IMR-90 (cell line): ENCODE data around the gene NR6A1. TPM values are rescaled to one million over a fixed set of nuclear protein-coding genes. Genes with fewer than 3 reads are reported as not detected.

Experiments used
- ATAC-seq: fragments of 200-7000 bp; cut with Tn5 transposase; 2 replicates; pipeline ENCODE4 v1.9.1; 2020; ENCODE audit warnings: low read depth, mild to moderate bottlenecking, moderate library complexity
- BruUV-seq: library from RNA; stranded (reverse); fragments of 400-500 nt; replicated peaks from 2 replicates; lab custom pipeline; 2021; lab: Mats Ljungman, UMichigan
- CTCF ChIA-PET: fragments of 300-600 bp; formaldehyde crosslinking; extraction: SDS; loops from one replicate; lab custom pipeline; 2021; ENCODE audit warnings: antibody characterized with exemption; lab: Yijun Ruan, JAX
- POLR2A ChIA-PET: fragments of 300-600 bp; sonication (Branson Sonifier 250); formaldehyde crosslinking; loops from one replicate; lab custom pipeline; 2022; ENCODE audit warnings: antibody characterized with exemption; ENCODE audit not compliant: unreplicated experiment; lab: Charles Lee
- DNase-seq: peaks from one replicate; pipeline ENCODE4 v3.0.0; 2013
- H2AFZ ChIP-seq: replicated peaks from 2 replicates; pipeline ENCODE3; 2013; ENCODE audit warnings: low read length, mild to moderate bottlenecking; ENCODE audit not compliant: poor library complexity
- H2AK5ac ChIP-seq: 2 replicates; pipeline ENCODE4 v1.6.1; 2013; ENCODE audit warnings: low read depth, low read length, inconsistent platforms
- H2AK9ac ChIP-seq: replicated peaks from 2 replicates; pipeline ENCODE3; 2013; ENCODE audit warnings: mild to moderate bottlenecking, low read depth, low read length, moderate library complexity; ENCODE audit not compliant: poor library complexity
- H2BK120ac ChIP-seq: 2 replicates; pipeline ENCODE4 v1.6.1; 2013; ENCODE audit warnings: low read depth, low read length, inconsistent platforms
- H2BK15ac ChIP-seq: 3 replicates; pipeline ENCODE4 v1.6.1; 2013; ENCODE audit warnings: low read depth, low read length, inconsistent platforms
- H2BK20ac ChIP-seq: 2 replicates; pipeline ENCODE4 v1.6.1; 2013; ENCODE audit warnings: low read depth, mild to moderate bottlenecking, inconsistent platforms, low read length, moderate library complexity
- H2BK5ac ChIP-seq: 2 replicates; pipeline ENCODE4 v1.6.1; 2013; ENCODE audit warnings: mild to moderate bottlenecking, low read depth, low read length, inconsistent platforms; ENCODE audit not compliant: poor library complexity, severe bottlenecking
- H3K14ac ChIP-seq: replicated peaks from 2 replicates; pipeline ENCODE4 v1.6.1; 2013; ENCODE audit warnings: low read depth, low read length, inconsistent platforms
- H3K18ac ChIP-seq: 2 replicates; pipeline ENCODE4 v1.6.1; 2013; ENCODE audit warnings: low read depth, low read length, control low read depth
- H3K23ac ChIP-seq: 2 replicates; pipeline ENCODE4 v1.6.1; 2013; ENCODE audit warnings: low read depth, low read length, inconsistent platforms
- H3K27ac ChIP-seq: 2 replicates; pipeline ENCODE4 v1.5.1; 2013; ENCODE audit warnings: mild to moderate bottlenecking, control low read depth, low read length; ENCODE audit not compliant: insufficient read depth
- H3K27me3 ChIP-seq: 2 replicates; pipeline ENCODE4 v1.6.1; 2013; ENCODE audit warnings: low read length; ENCODE audit not compliant: control insufficient read depth, insufficient read depth
- H3K36me3 ChIP-seq: 2 replicates; pipeline ENCODE4 v1.6.1; 2013; ENCODE audit warnings: low read length, mixed read lengths; ENCODE audit not compliant: control insufficient read depth, insufficient read depth
- H3K4ac ChIP-seq: 2 replicates; pipeline ENCODE4 v1.6.1; 2013; ENCODE audit warnings: low read depth, low read length, inconsistent platforms
- H3K4me1 ChIP-seq: 2 replicates; pipeline ENCODE4 v1.6.1; 2013; ENCODE audit warnings: low read length, mixed read lengths; ENCODE audit not compliant: control insufficient read depth, insufficient read depth
- H3K4me2 ChIP-seq: 2 replicates; pipeline ENCODE4 v1.6.1; 2013; ENCODE audit warnings: low read depth, mild to moderate bottlenecking, control low read depth, low read length, moderate library complexity
- H3K4me3 ChIP-seq: 2 replicates; pipeline ENCODE4 v1.5.1; 2013; ENCODE audit warnings: low read depth, mild to moderate bottlenecking, control low read depth, low read length, moderate library complexity; ENCODE audit not compliant: insufficient read depth
- H3K56ac ChIP-seq: 2 replicates; pipeline ENCODE4 v1.6.1; 2013; ENCODE audit warnings: low read length, inconsistent platforms; ENCODE audit not compliant: insufficient read depth; ENCODE audit errors: extremely low read depth
- H3K79me1 ChIP-seq, 2 experiments: 2 replicates each; pipeline ENCODE4 v1.6.1; 2013; ENCODE audit warnings: low read length in 2 of 2, inconsistent platforms in 1 of 2, low read depth in 1 of 2
- H3K9ac ChIP-seq: 2 replicates; pipeline ENCODE4 v1.6.1; 2013; ENCODE audit warnings: low read depth, low read length, control low read depth
- H3K9me1 ChIP-seq: 2 replicates; pipeline ENCODE4 v1.6.1; 2013; ENCODE audit warnings: low read length, inconsistent platforms; ENCODE audit not compliant: insufficient read depth
- H3K9me3 ChIP-seq: 2 replicates; pipeline ENCODE4 v1.6.1; 2013; ENCODE audit warnings: low read length; ENCODE audit not compliant: control insufficient read depth, insufficient read depth
- H4K20me1 ChIP-seq: 2 replicates; pipeline ENCODE4 v1.6.1; 2013; ENCODE audit warnings: low read length, inconsistent platforms; ENCODE audit not compliant: insufficient read depth
- H4K5ac ChIP-seq: 2 replicates; pipeline ENCODE4 v1.6.1; 2013; ENCODE audit warnings: mild to moderate bottlenecking, low read depth, low read length, control low read depth
- H4K8ac ChIP-seq, 2 experiments: 2 replicates each; pipeline ENCODE4 v1.6.1; 2013; ENCODE audit warnings: low read depth in 2 of 2, low read length in 2 of 2, control low read depth in 1 of 2, inconsistent platforms in 1 of 2
- H4K91ac ChIP-seq: 2 replicates; pipeline ENCODE4 v1.6.1; 2013; ENCODE audit warnings: low read depth, low read length, inconsistent platforms; ENCODE audit not compliant: insufficient read depth
- ELK1 ChIP-seq: fragments of 150-350 bp; IDR thresholded peaks from 2 replicates; pipeline ENCODE4 v1.6.1; 2016; ENCODE audit warnings: low read depth, mild to moderate bottlenecking, low read length, moderate library complexity, borderline replicate concordance
- RCOR1 ChIP-seq: IDR thresholded peaks from 2 replicates; pipeline ENCODE4 v1.6.1; 2012; ENCODE audit warnings: mild to moderate bottlenecking, low read length, improper control_type of control experiment; ENCODE audit not compliant: insufficient replicate concordance
- SMC3 ChIP-seq: fragments of 150-350 bp; IDR thresholded peaks from 2 replicates; pipeline ENCODE4 v1.6.1; 2016; ENCODE audit warnings: low read depth, mild to moderate bottlenecking, antibody characterized with exemption, low read length, moderate library complexity
- USF2 ChIP-seq: fragments of 150-350 bp; IDR thresholded peaks from 2 replicates; pipeline ENCODE4 v1.6.1; 2017; ENCODE audit warnings: mild to moderate bottlenecking, antibody characterized with exemption, low read length, low read depth
- WGBS, 2 experiments: methylation state at CpG; one replicate each; pipeline versions ENCODE4 v1.1.5 to v1.1.7; 2013; ENCODE audit warnings: missing lambda C conversion rate in 2 of 2; ENCODE audit not compliant: insufficient read length in 1 of 2; ENCODE audit errors: extremely low coverage in 2 of 2; 5-methylcytosine and 5-hydroxymethylcytosine counted together
- dilution Hi-C: fragments of 300-500 bp; cut with HindIII; formaldehyde crosslinking; loops from one replicate; pipeline ENCODE4 v1.14.3; 2018; ENCODE audit warnings: low sequenced_read_pairs; ENCODE audit not compliant: unreplicated experiment
- in situ Hi-C: fragments of 300-500 bp; cut with MboI; formaldehyde crosslinking; loops from 3 replicates; pipeline ENCODE4 v1.14.3; 2019; ENCODE audit warnings: low sequenced_read_pairs, inconsistent platforms, mixed read lengths
- intact Hi-C: fragments of 100-400 bp; cut with micrococcal nuclease; formaldehyde crosslinking; loops from 2 replicates; pipeline ENCODE4 v1.10.0; 2022
- polyA plus RNA-seq, 3 experiments: library from polyadenylated mRNA; depleted of rRNA; stranded (reverse); fragments of >200 nt; gene quantifications; 2 replicates each; pipeline ENCODE4 v1.2.3, GENCODE V29; 2012; ENCODE audit warnings: low replicate concordance in 1 of 3
- total RNA-seq: library from RNA; depleted of rRNA; stranded (reverse); fragments of >200 nt; gene quantifications from 2 replicates; pipeline ENCODE4 v1.2.3, GENCODE V29; 2012

NR6A1 gene
- total and polyA plus RNA-seq, 2 of the 4 experiments (the other 2 are of a cell fraction), result 0.14 to 0.36 TPM

- no peak overlapping the region for H3K4me2 ChIP-seq
- no peak overlapping the region for H2BK5ac ChIP-seq
- in situ Hi-C loops, result no loop called here
Observed at GRCh38 chr9:124733964-124734740, 37.0 kb downstream of the NR6A1 start.

More at GRCh38 chr9:124733964-124734740, 37.0 kb downstream of the NR6A1 start:
- no peak overlapping the region for H4K5ac ChIP-seq
- no peak overlapping the region for H3K56ac ChIP-seq
- ChIA-PET POLR2A (no interaction called here), CTCF (interaction anchor here (1.3 kb wide), 1 partner anchor 14 kb away, joined by 3 read pairs; no protein-coding TSS in a partner anchor)
- intact Hi-C loops, result no loop called here
- no peak overlapping the region for H3K14ac ChIP-seq
- H3K4me3 ChIP-seq, result no peak overlapping the region
- H2BK15ac ChIP-seq, result no peak overlapping the region
- H3K4me1 ChIP-seq, result peaks cover 7% of the 10 kb centered on the region
- no peak overlapping the region for H3K27ac ChIP-seq
- H4K91ac ChIP-seq, result no peak overlapping the region
- no peaks in the 10 kb centered on the region for H3K36me3 ChIP-seq
- no peaks in the 10 kb centered on the region for H3K9me3 ChIP-seq
- no peaks in the 10 kb centered on the region for H4K20me1 ChIP-seq
- DNase-seq (no peak), ATAC-seq (no peak)
- BruUV-seq, result no TSS peak
- TF ChIP-seq USF2, result no peak
- no peak for TF ChIP-seq ELK1
- TF ChIP-seq RCOR1, result no peak
- no peak for TF ChIP-seq SMC3
- H3K4ac ChIP-seq, result no peak overlapping the region
- no peak overlapping the region for H2AK9ac ChIP-seq
- H2AK5ac ChIP-seq, result no peak overlapping the region; the same call in 1 of the 2 replicates
- H3K9me1 ChIP-seq, result peaks cover 7% of the 10 kb centered on the region
- H4K8ac ChIP-seq, result no peak overlapping the region
- H3K18ac ChIP-seq, result no peak overlapping the region
- no peaks in the 10 kb centered on the region for H3K79me1 ChIP-seq
- H2BK20ac ChIP-seq, result no peak overlapping the region; the same call in 1 of the 2 replicates
- no peak overlapping the region for H3K23ac ChIP-seq
- dilution Hi-C loops, result no loop called here
- 90% methylated on average over 6 of the region's 14 CpGs; no CpG with 5 or more reads in 1 of the 2 experiments for WGBS, 2 experiments
- no peak overlapping the region for H3K9ac ChIP-seq
- H2AFZ ChIP-seq, result no peak overlapping the region
- 0 out of 2 replicates have a peak overlapping the region, but pooled peaks have one; percentile 19 for H2BK120ac ChIP-seq
- no peaks in the 10 kb centered on the region for H3K27me3 ChIP-seq
